Breast epithelium (tissue), 3 donors: ENCODE results near the gene DBF4.

ENCODE experiments used
- CTCF ChIP-seq, 3 donors: fragments of 450-650 bp; IDR thresholded peaks; one replicate each; pipeline ENCODE4 v1.5.1; 2016 to 2017; ENCODE audit warnings: antibody characterized with exemption in 3 of 3, mild to moderate bottlenecking in 3 of 3, moderate library complexity in 3 of 3
- POLR2A ChIP-seq: fragments of 450-650 bp; IDR thresholded peaks from one replicate; pipeline ENCODE4 v1.6.1; 2016; ENCODE audit warnings: antibody characterized with exemption, mild to moderate bottlenecking, moderate library complexity

GRCh38 chr7:87948371-87948770 lies 72.1 kb downstream of the DBF4 start:
- TF ChIP-seq CTCF (IDR thresholded peaks at IDR 0.05) (no peak), POLR2A (no peak)
